ENCODE data around the gene TOP3A.

The TOP3A gene

DNA sequence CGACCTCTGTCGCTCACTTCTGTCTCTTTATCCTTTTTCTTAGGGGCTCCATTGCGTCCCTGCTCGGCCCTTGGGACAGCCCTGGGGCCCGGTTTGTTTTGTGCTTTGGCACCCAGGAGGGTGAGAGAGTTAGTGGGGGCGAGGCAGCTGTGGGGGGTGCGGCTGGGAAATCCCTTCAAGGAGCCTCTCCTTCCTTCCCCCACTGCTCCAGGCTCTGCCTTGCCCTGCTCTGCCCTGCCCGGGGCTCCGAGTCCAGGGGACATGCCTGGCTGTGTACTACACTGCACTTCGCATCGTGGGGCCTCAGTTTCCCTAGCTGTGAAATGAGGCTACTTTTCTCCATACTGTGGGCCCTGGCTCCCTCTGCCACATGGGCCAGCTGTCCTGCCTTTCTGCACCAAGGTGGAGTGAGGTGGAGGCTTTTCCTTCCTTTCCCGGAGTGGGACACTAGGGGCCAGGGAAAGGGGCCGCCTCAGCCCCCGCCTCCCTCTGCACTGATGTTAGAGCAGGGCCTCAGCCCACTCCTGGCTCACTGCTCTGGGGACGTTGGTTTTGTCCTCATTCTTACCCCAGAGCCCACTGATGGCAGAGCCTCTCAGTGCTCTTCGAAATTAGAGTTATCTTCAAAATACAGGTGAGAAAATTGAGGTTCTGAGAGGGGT lies 88.4 kb downstream of the TOP3A start:
- TF ChIP-seq, protein P1, sequence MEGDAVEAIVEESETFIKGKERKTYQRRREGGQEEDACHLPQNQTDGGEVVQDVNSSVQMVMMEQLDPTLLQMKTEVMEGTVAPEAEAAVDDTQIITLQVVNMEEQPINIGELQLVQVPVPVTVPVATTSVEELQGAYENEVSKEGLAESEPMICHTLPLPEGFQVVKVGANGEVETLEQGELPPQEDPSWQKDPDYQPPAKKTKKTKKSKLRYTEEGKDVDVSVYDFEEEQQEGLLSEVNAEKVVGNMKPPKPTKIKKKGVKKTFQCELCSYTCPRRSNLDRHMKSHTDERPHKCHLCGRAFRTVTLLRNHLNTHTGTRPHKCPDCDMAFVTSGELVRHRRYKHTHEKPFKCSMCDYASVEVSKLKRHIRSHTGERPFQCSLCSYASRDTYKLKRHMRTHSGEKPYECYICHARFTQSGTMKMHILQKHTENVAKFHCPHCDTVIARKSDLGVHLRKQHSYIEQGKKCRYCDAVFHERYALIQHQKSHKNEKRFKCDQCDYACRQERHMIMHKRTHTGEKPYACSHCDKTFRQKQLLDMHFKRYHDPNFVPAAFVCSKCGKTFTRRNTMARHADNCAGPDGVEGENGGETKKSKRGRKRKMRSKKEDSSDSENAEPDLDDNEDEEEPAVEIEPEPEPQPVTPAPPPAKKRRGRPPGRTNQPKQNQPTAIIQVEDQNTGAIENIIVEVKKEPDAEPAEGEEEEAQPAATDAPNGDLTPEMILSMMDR (IDR thresholded peaks at IDR 0.05; ENCODE audit: poor library complexity, severe bottlenecking), result no peak
- H3K27me3 ChIP-seq (ENCODE audit: insufficient read depth, poor library complexity, severe bottlenecking), result no peaks in the 10 kb centered on the region
- H3K27ac ChIP-seq (ENCODE audit: poor library complexity, severe bottlenecking), result peak overlapping the region; percentile 47
- peak overlapping the region; percentile 59 for H3K4me3 ChIP-seq (ENCODE audit: severe bottlenecking)
- no peaks in the 10 kb centered on the region for H3K36me3 ChIP-seq (ENCODE audit: low read depth)
- H3K4me1 ChIP-seq (ENCODE audit: insufficient read depth, poor library complexity, severe bottlenecking), result no peaks in the 10 kb centered on the region
- peak; percentile 13; the same call in 2 of the 3 replicates for ATAC-seq (ENCODE audit: low read depth)
- no peak for DNase-seq (ENCODE audit: low spot score)
- no peaks in the 10 kb centered on the region for H3K9me3 ChIP-seq (ENCODE audit: severe bottlenecking)

DNA sequence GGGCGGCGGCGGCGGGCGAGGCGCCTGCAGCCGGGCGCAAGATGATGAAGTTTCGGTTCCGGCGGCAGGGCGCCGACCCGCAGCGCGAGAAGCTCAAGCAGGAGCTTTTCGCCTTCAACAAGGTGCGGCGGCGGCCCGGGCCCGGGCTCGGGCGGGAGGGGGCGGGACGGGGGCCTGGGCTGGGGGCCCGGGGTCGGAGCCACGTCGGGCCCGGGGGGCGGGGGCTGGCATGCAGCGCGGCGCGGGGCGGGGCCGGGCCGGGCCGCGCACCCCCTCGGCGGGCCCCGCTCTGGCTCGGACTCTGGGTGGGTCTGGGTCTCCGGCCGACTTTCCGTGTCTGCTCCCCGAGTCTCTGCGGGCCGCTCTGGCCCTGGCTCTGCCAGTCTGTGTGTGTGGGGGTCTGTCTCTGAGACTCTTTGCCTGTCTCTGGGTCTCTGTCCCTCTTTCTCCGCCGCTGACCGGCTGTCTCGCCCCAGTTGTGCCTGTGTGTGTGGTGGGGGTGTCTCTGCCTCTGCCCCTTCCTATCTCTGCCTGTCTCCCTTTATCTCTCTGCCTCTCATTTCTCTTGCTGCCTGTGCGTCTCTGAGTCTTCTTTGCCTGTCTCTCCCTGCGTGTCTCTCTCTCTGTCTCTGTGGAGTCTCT lies 89.0 kb downstream of the TOP3A start:
- Histone ChIP-seq H3K9me3 (ENCODE audit: severe bottlenecking) (no peaks in the 10 kb centered on the region), H3K4me1 (ENCODE audit: insufficient read depth, poor library complexity, severe bottlenecking) (no peaks in the 10 kb centered on the region), H3K27me3 (ENCODE audit: insufficient read depth, poor library complexity, severe bottlenecking) (no peaks in the 10 kb centered on the region), H3K4me3 (ENCODE audit: severe bottlenecking) (peak overlapping the region; percentile 59), H3K36me3 (ENCODE audit: low read depth) (no peaks in the 10 kb centered on the region), H3K27ac (ENCODE audit: poor library complexity, severe bottlenecking) (peak overlapping the region; percentile 47)
- TF ChIP-seq, protein P1 (IDR thresholded peaks at IDR 0.05; ENCODE audit: poor library complexity, severe bottlenecking), result no peak
- DNase-seq (ENCODE audit: low spot score), result peak; percentile 45
- ATAC-seq (ENCODE audit: low read depth), result peak; percentile 11; the same call in 1 of the 3 replicates

DNA sequence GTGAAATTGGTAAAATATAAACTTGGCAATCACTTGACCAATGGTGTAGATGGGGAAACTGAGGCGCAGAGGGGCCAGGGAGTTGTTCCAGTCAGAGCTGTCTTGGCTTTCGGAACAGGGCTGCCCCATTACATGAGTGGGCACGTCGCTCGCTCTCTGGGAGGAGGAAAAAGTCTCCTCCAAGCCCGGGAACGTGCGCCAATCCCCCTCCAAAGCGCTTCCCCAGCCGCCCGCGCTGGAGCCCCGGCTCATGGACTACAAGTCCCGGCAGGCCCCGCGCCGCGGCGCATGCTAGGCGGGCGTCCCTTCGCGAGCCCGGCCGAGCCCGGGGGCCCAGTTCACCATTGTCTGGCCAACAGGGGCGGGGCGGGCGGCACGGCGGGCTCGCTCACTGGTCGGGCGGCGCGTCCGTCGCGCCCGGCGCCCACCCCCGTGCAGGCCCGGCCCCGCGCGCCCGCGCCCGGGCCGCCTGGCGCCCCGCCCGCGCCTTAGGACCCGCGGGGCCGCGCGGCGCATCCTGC lies 89.6 kb downstream of the TOP3A start, which contains the start of gene LLGL1:
LLGL1 (plus strand) TSS at position 515 of the 521 bp plus-strand sequence. CDS start 48 bp downstream, outside the sequence.
- peak within 1 kb of the TSS; percentile 47 for H3K27ac ChIP-seq (ENCODE audit: poor library complexity, severe bottlenecking)
- H3K4me3 ChIP-seq (ENCODE audit: severe bottlenecking), result peak within 1 kb of the TSS; percentile 59
- TF ChIP-seq, protein P1 (IDR thresholded peaks at IDR 0.05; ENCODE audit: poor library complexity, severe bottlenecking), result no peak
- no peaks in the 10 kb centered on the region for H3K27me3 ChIP-seq (ENCODE audit: insufficient read depth, poor library complexity, severe bottlenecking)
- peak; percentile 93 for ATAC-seq (ENCODE audit: low read depth)
- H3K9me3 ChIP-seq (ENCODE audit: severe bottlenecking), result no peaks in the 10 kb centered on the region
- DNase-seq (ENCODE audit: low spot score), result peak; percentile 97
- no peaks in the 10 kb centered on the region for H3K4me1 ChIP-seq (ENCODE audit: insufficient read depth, poor library complexity, severe bottlenecking)
- no peaks in the 10 kb centered on the region for H3K36me3 ChIP-seq (ENCODE audit: low read depth)

DNA sequence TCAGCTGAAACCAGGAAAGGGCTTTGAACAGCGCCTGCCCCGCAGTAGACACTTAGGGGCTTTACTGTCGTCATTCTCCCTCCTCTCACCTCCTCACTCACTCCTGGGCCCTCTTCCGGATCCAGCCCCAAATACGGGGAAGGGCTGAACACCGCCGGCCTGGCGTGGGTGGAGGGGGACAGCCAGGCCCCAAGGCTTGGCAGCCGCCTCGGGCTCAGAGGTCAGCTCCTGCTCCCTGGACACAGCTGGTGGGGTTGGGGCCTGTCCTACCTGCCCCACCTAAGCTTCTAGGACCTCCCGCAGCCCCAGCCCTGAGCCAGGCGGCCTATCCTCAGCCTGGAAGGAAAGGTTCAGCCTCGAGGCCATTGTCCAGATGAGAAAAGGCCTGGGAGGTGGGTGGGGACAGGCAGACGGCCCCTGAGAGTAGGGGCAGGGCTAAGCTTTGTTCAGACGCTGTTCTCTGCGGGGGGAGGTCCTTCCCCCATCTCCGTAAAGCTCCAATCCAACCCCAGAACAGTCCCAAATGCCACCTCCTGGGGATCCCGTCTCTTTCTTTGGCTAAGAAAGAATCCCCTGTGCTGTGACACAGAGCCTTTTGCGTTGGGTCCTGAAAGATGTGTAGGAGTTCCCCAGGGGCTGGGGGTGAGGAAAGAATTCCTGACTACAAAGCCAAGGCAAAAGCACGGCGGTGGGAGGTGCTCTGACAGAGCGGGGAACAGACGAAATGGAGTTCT lies 90.2 kb downstream of the TOP3A start:
- Histone ChIP-seq H3K4me3 (ENCODE audit: severe bottlenecking) (peak overlapping the region; percentile 59), H3K27me3 (ENCODE audit: insufficient read depth, poor library complexity, severe bottlenecking) (no peaks in the 10 kb centered on the region)

More for the DNA sequence above, 90.2 kb downstream of the TOP3A start:
- no peaks in the 10 kb centered on the region for H3K9me3 ChIP-seq (ENCODE audit: severe bottlenecking)
- no peaks in the 10 kb centered on the region for H3K36me3 ChIP-seq (ENCODE audit: low read depth)
- no peaks in the 10 kb centered on the region for H3K4me1 ChIP-seq (ENCODE audit: insufficient read depth, poor library complexity, severe bottlenecking)
- ATAC-seq (ENCODE audit: low read depth) (no peak), DNase-seq (ENCODE audit: low spot score) (peak; percentile 51)
- H3K27ac ChIP-seq (ENCODE audit: poor library complexity, severe bottlenecking), result no peak overlapping the region
- TF ChIP-seq, protein P1 (IDR thresholded peaks at IDR 0.05; ENCODE audit: poor library complexity, severe bottlenecking), result no peak

Data from RWPE2 (cell line).